ENCODE measurements around the gene ADAP1.

ADAP1 gene

GRCh38 chr7:949021-949934 is 5.2 kb downstream of the ADAP1 start:
- Histone ChIP-seq H3K27me3 (ENCODE audit: insufficient read depth, poor library complexity, severe bottlenecking) (no peaks in the 10 kb centered on the region), H3K27ac (replicated peaks) (peak overlapping the region; percentile 48), H3K4me3 (replicated peaks; ENCODE audit: insufficient read depth, low read length) (no peak overlapping the region)
- DNase-seq (ENCODE audit: low read depth in 1 of 2, low spot score in 1 of 2), result peak in 1 of 2 experiments; percentile 56
- peak; percentile 39; the same call in 1 of the 2 replicates for TF ChIP-seq POLR2AphosphoS5 (IDR thresholded peaks at IDR 0.05; ENCODE audit: low read depth)
- no peak for TF ChIP-seq CTCF (IDR thresholded peaks at IDR 0.05; ENCODE audit: insufficient read depth, low read length)
- TF ChIP-seq GABPA (IDR thresholded peaks at IDR 0.05; ENCODE audit: low read depth), result no peak

- Histone ChIP-seq H3K4me3 (replicated peaks; ENCODE audit: insufficient read depth, low read length) (no peak overlapping the region), H3K27ac (replicated peaks) (no peak overlapping the region), H3K27me3 (ENCODE audit: insufficient read depth, poor library complexity, severe bottlenecking) (no peaks in the 10 kb centered on the region)
- TF ChIP-seq GABPA (IDR thresholded peaks at IDR 0.05; ENCODE audit: low read depth) (no peak), REST (IDR thresholded peaks at IDR 0.05; ENCODE audit: insufficient replicate concordance, low read depth) (no peak), CTCF (IDR thresholded peaks at IDR 0.05; ENCODE audit: insufficient read depth, low read length) (no peak), POLR2AphosphoS5 (IDR thresholded peaks at IDR 0.05; ENCODE audit: low read depth) (no peak), SPI1 (IDR thresholded peaks at IDR 0.05; ENCODE audit: borderline replicate concordance, low read depth) (no peak)
- no peak for DNase-seq (ENCODE audit: low read depth in 1 of 2, low spot score in 1 of 2)
Observed at GRCh38 chr7:947391-948210, 6.9 kb downstream of the ADAP1 start.

GRCh38 chr7:946256-946996 is 8.1 kb downstream of the ADAP1 start:
- no peak for DNase-seq (ENCODE audit: low read depth in 1 of 2, low spot score in 1 of 2)
- TF ChIP-seq CTCF (IDR thresholded peaks at IDR 0.05; ENCODE audit: insufficient read depth, low read length), result no peak
- TF ChIP-seq POLR2AphosphoS5 (IDR thresholded peaks at IDR 0.05; ENCODE audit: low read depth), result no peak
- TF ChIP-seq SPI1 (IDR thresholded peaks at IDR 0.05; ENCODE audit: borderline replicate concordance, low read depth), result no peak
- TF ChIP-seq GABPA (IDR thresholded peaks at IDR 0.05; ENCODE audit: low read depth), result no peak
- TF ChIP-seq REST (IDR thresholded peaks at IDR 0.05; ENCODE audit: insufficient replicate concordance, low read depth), result no peak
- Histone ChIP-seq H3K27ac (replicated peaks) (no peak overlapping the region), H3K4me3 (replicated peaks; ENCODE audit: insufficient read depth, low read length) (no peak overlapping the region), H3K27me3 (ENCODE audit: insufficient read depth, poor library complexity, severe bottlenecking) (no peaks in the 10 kb centered on the region)
